Measurements from ENCODE around the gene AHDC1. TPM values are rescaled to one million over a fixed set of nuclear protein-coding genes. Genes with fewer than 3 reads are reported as not detected.

The AHDC1 gene
- total RNA-seq, 2 experiments from 2014 or later = 26.3 to 27.6 TPM

DNA sequence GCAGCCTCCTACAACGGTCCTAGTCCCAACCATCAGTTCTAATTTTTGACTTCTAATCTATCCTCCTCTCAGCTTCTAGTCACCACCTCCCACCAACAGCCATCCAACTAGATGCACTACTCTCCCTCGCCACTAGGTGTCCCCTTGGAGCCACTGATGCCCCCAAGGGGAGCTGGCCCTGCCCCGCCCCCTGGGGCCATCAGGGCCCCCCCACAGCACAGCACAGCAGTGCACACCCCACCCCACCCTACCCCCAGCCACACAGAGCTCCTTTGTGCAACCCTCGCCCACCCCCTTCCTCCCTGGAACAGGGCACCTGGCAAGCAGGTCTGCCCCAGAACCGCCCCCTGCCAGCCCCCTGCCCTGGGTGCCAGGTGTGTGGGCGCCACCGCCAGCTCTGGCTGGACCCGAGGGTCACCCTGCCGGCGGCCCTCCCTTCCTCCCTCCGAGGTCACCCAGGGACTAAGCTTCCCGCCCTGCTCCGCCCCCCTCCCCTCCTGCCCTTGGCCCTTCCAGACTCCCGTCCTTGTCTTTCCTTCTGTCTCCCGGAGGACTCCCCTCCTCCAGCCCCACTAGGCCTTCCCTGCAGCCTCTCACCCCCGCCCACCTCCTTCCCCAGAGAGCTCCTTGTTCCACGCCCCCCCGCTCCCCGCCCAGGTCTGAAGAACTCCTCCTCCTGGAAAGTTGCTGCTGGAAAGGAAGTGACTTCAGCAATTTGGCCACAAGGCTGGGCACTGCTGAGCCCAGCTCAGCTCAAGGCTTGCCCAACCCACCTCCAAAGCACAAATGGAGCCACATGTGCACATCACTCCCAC, 47.0 kb downstream of the AHDC1 start:
- Mint-ChIP-seq H3K4me1 (ENCODE audit: low read depth) (peaks cover 21% of the 10 kb centered on the region), H3K27ac (peak overlapping the region; percentile 72), H3K36me3 (ENCODE audit: low read depth) (no peaks in the 10 kb centered on the region), H3K27me3 (no peaks in the 10 kb centered on the region), H3K9me3 (no peaks in the 10 kb centered on the region), H3K4me3 (no peak overlapping the region)
- ChIA-PET CTCF (interaction anchor here (0.6 to 10.6 kb wide), 59 partner anchors 10 to 454 kb away, joined by 3 to 178 read pairs (median 4); partner anchors contain the start of genes AHDC1 and STX12), POLR2A (interaction anchor here (0.7 to 2.7 kb wide), 7 partner anchors 11 to 168 kb away, joined by 3 to 12 read pairs (median 5); no protein-coding TSS in a partner anchor)
- ATAC-seq = peak; percentile 93
- TF ChIP-seq, protein P1, sequence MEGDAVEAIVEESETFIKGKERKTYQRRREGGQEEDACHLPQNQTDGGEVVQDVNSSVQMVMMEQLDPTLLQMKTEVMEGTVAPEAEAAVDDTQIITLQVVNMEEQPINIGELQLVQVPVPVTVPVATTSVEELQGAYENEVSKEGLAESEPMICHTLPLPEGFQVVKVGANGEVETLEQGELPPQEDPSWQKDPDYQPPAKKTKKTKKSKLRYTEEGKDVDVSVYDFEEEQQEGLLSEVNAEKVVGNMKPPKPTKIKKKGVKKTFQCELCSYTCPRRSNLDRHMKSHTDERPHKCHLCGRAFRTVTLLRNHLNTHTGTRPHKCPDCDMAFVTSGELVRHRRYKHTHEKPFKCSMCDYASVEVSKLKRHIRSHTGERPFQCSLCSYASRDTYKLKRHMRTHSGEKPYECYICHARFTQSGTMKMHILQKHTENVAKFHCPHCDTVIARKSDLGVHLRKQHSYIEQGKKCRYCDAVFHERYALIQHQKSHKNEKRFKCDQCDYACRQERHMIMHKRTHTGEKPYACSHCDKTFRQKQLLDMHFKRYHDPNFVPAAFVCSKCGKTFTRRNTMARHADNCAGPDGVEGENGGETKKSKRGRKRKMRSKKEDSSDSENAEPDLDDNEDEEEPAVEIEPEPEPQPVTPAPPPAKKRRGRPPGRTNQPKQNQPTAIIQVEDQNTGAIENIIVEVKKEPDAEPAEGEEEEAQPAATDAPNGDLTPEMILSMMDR (IDR thresholded peaks at IDR 0.05) = peak; percentile 99
- DNase-seq = peak; percentile 88
- intact Hi-C loops (cut with micrococcal nuclease) = loop anchor here (2.0 to 5.0 kb wide), 2 partner anchors 50 to 106 kb away; no protein-coding TSS in a partner anchor

DNA sequence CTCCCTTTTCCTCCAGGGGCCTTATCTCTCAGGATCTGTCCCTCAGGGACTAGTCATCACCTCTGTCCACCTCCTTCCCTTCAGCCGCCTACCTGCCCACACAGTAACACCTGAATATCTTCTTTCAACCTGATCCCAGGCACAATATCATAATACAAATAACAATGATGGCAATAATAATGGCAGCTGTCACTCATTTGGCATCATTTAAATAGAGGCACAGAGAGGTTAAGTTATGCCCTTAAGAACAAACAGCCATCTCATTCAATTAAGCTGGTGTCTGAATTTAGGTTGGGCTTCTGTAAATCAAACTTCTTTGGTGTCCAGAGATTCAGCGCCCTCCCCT, 47.5 kb downstream of the AHDC1 start:
- ChIA-PET CTCF (interaction anchor here (0.6 to 10.6 kb wide), 55 partner anchors 10 to 454 kb away, joined by 3 to 178 read pairs (median 4); partner anchors contain the start of genes AHDC1 and STX12), POLR2A (interaction anchor here (0.7 to 2.7 kb wide), 6 partner anchors 11 to 169 kb away, joined by 3 to 12 read pairs (median 6); no protein-coding TSS in a partner anchor)
- Mint-ChIP-seq H3K9me3 (no peaks in the 10 kb centered on the region), H3K27ac (peak overlapping the region; percentile 72), H3K36me3 (ENCODE audit: low read depth) (peaks cover 1% of the 10 kb centered on the region), H3K4me3 (no peak overlapping the region), H3K4me1 (ENCODE audit: low read depth) (peaks cover 21% of the 10 kb centered on the region), H3K27me3 (no peaks in the 10 kb centered on the region)
- DNase-seq (no peak), ATAC-seq (peak; percentile 24)
- intact Hi-C loops (cut with micrococcal nuclease) = loop anchor here (2.0 to 5.0 kb wide), 2 partner anchors 51 to 106 kb away; no protein-coding TSS in a partner anchor
- TF ChIP-seq, protein P1 (IDR thresholded peaks at IDR 0.05) = no peak

DNA sequence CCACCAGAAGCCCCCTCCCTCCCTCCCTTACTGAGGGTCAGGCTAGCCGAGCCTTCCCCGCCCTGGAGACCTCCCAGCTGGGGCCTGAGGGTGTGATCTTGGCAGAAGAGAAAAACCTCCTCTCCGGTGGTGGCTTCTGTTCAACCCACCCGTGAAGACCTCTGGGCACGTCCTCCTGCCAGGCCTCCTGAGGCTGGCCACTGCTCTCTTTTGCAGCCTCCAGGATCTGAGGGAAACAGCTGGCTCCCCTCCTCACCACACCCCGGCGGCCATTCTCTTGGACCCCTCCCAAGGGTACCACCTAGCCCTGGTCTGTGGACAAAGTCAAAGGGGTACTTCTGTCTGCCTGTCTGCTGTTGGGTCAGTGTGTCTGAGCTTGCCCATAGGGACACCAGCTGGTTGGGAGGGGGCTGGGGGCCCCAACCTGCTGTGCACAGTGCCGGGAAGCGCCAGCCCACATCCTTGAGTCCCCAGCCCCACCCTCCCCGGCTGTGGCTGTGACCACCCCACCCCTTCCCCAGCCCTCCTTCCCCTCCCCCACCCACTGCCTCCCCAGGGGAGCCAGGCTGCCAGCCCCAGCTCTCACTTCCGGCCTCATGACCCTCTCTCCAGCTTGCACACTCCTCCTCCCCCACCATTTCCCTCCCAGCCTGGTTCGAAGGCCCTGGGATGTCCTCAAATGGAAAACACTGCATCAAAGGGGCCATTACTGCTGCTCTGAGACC, 48.1 kb downstream of the AHDC1 start:
- Mint-ChIP-seq H3K4me3 (no peak overlapping the region), H3K27me3 (no peaks in the 10 kb centered on the region), H3K36me3 (ENCODE audit: low read depth) (peaks cover 3% of the 10 kb centered on the region), H3K4me1 (ENCODE audit: low read depth) (peaks cover 21% of the 10 kb centered on the region), H3K9me3 (no peaks in the 10 kb centered on the region), H3K27ac (peak overlapping the region; percentile 72)
- intact Hi-C loops (cut with micrococcal nuclease) = loop anchor here (2.0 to 5.0 kb wide), 2 partner anchors 51 to 107 kb away; no protein-coding TSS in a partner anchor
- peak; percentile 50 for DNase-seq
- ChIA-PET CTCF (interaction anchor here (0.6 to 10.6 kb wide), 55 partner anchors 9 to 453 kb away, joined by 3 to 178 read pairs (median 4); partner anchors contain the start of genes AHDC1 and STX12), POLR2A (interaction anchor here (0.7 to 2.7 kb wide), 8 partner anchors 8 to 169 kb away, joined by 3 to 12 read pairs (median 4); no protein-coding TSS in a partner anchor)
- ATAC-seq = peak; percentile 41
- TF ChIP-seq, protein P1 (IDR thresholded peaks at IDR 0.05) = no peak

DNA sequence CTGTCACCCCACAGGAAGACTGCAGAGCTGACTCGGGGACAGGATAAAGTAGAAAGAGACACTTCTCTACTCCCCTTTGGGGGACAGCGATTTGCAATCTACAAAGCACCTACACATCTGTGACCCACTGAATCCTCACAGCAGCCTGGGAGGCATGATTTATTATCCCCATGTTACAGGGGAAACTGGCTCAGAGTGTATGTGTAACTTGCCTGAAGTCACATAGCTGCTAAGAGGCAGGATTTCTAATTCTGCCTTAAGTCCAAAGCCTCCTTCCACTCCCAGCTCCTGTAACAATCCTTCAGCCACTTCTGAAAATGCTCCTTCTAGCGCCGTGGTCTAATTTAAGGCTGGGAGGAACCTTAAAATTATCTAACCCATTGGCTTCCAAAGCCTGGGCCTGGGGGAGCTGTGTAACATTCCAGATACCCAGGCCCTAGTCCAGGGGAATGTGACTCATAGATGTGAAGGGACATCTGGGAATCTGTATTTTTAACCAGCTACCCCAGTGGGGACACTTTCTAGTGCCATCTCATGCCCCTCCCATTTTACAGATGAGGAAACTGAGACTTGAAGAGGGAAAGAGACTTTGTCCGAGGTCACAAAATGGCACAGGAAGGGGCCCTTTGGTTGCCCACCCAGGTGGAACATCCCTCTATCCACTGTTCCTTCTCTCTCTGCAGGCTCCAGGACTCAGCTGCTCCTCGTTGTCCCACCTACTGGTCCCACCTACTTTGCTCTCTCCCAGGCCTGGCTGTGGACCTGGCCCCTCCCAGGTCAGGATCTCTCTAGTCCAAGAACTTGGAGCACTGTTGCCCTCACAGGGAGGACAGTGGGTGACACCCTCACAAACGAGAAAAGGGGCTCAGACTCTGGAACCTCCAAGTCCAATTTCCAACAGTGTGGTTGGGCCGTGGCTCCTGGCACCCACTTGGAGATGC, 48.9 kb downstream of the AHDC1 start:
- H3K27me3 Mint-ChIP-seq = no peaks in the 10 kb centered on the region
- peak overlapping the region; percentile 46 for H3K27ac Mint-ChIP-seq
- intact Hi-C loops (cut with micrococcal nuclease) = loop anchor here (5.0 kb wide), 1 partner anchor 52 kb away; no protein-coding TSS in a partner anchor
- H3K36me3 Mint-ChIP-seq (ENCODE audit: low read depth) = peaks cover 3% of the 10 kb centered on the region
- CTCF ChIA-PET = interaction anchor here (0.7 to 10.6 kb wide), 11 partner anchors 15 to 159 kb away, joined by 3 to 178 read pairs (median 15); partner anchors contain the start of gene AHDC1
- no peak overlapping the region for H3K4me3 Mint-ChIP-seq
- no peak for ATAC-seq
- DNase-seq = no peak
- POLR2A ChIA-PET = interaction anchor here (1.0 to 2.7 kb wide), 3 partner anchors 9 to 27 kb away, joined by 3 to 12 read pairs (median 3); no protein-coding TSS in a partner anchor
- TF ChIP-seq, protein P1 (IDR thresholded peaks at IDR 0.05) = no peak
- peaks cover 21% of the 10 kb centered on the region for H3K4me1 Mint-ChIP-seq (ENCODE audit: low read depth)
- no peaks in the 10 kb centered on the region for H3K9me3 Mint-ChIP-seq

Measured in activated CD8-positive, alpha-beta T cell treated with anti-CD3 and anti-CD28 coated beads for 36 hours (primary cell).